NOMO-1 treated with DMSO at 0.1 percent for 48 hours (cell line): Measurements from ENCODE around the gene TAF6.

ENCODE experiments used
- DNase-seq: peaks from one replicate; lab custom pipeline; 2025; ENCODE audit not compliant: unreplicated experiment; lab: John Stamatoyannopoulos, UW

The TAF6 gene

GRCh38 chr7:100098913-100099312, 20.2 kb downstream of the TAF6 start:
- DNase-seq = no peak

DNA sequence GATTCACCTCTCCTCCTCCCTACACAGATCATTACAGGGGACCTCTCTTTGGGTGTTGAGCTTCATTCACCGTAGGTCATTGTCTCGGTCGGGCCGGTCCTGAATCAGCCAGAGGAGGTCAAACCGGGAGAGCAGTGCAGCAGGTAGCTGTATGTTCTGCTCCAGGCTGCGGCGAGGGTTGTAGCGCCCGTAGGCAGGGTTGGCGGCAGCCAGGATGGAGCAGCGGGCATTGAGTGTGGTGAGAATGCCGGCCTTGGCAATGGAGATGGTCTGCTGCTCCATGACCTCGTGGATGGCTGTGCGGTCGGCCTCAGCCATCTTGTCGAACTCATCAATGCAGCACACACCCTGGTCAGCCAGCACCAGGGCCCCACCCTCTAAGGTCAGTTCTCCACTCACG, 23.5 kb downstream of the TAF6 start:
- DNase-seq = no peak

DNA sequence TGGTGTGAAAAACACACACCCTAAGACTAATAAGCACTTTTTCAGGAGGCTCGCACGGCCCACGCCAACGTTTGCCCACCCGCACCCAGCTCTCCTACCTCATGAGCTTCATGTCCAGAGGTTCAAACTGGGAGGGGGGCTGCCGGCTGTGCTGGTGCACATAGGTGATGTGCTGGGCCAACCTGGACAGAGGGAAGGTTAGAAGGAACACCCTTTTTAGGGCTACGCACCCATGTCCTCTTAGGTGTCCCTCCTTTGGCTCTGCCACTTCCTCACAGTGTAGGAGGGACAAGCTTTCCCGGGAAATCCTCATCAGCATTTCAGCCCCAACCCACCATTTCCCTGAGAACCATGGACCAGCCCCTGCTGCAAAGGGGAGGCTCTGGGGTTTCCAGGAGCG, 23.9 kb downstream of the TAF6 start:
- DNase-seq = no peak

- DNase-seq = no peak
Observed at GRCh38 chr7:100093925-100094486, 25.2 kb downstream of the TAF6 start.

DNA sequence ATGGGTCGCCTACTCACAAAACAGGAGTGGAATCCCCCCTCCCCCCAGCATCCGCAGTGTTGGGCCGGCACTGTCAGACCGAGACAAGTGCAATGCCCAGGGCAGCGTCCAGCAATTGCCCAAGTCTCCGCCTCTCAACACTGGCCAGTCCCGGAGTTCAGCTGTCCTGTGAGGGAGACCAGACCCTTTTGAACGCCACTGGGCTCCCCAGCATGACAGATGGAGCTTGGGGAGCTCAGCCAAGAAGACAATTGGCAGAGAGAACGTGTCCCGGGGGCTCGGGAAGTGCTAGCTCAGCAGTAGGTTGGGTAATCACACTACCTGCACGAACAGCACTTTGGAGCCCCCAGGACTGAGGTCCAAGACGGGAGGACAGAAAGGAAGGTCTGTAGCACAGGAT, 25.7 kb downstream of the TAF6 start:
- no peak for DNase-seq

DNA sequence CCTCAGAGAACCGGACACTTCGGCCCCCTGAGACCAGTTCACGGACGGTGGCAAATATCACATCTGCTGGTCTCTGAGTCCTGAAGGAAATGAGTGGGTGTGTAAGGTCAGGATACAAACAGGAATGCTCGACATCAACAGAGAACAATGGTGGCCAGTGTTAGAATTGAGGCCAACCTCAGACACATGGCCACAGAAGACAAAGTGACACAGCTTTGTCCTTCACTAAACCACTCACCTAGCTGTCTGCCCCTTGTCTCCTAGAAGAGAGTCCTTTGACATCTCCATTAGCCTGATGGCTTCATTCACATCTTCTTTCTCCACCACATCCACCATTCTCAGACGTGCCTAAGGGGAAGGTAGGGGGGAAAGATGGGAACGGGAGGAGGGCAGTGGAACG, 26.1 kb downstream of the TAF6 start:
- DNase-seq = no peak

DNA sequence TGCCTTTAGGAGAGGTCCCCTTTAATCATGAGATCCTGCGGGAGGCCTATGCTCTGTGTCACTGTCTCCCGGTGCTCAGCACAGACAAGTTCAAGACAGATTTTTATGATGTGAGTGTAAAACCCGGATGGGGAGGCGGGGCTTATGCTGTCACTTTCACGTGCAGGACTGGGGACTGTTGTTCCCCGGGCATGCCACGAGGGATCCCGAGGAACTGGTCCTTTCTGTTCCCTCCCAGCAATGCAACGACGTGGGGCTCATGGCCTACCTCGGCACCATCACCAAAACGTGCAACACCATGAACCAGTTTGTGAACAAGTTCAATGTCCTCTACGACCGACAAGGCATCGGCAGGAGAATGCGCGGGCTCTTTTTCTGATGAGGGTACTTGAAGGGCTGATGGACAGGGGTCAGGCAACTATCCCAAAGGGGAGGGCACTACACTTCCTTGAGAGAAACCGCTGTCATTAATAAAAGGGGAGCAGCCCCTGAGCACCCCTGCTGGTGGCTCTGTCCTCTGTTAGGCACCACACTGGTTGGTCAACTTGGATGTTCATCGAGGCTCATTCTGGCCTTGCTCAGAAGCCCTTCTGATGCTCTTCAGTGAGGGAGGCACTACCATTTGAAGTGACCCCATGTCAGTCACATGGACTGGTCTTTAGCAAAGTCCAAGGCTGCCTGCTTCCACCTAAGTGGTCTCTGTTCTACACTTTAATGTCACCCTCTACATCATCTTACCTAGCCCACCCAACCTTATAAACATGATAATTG, 27.6 kb downstream of the TAF6 start:
- DNase-seq = no peak

DNA sequence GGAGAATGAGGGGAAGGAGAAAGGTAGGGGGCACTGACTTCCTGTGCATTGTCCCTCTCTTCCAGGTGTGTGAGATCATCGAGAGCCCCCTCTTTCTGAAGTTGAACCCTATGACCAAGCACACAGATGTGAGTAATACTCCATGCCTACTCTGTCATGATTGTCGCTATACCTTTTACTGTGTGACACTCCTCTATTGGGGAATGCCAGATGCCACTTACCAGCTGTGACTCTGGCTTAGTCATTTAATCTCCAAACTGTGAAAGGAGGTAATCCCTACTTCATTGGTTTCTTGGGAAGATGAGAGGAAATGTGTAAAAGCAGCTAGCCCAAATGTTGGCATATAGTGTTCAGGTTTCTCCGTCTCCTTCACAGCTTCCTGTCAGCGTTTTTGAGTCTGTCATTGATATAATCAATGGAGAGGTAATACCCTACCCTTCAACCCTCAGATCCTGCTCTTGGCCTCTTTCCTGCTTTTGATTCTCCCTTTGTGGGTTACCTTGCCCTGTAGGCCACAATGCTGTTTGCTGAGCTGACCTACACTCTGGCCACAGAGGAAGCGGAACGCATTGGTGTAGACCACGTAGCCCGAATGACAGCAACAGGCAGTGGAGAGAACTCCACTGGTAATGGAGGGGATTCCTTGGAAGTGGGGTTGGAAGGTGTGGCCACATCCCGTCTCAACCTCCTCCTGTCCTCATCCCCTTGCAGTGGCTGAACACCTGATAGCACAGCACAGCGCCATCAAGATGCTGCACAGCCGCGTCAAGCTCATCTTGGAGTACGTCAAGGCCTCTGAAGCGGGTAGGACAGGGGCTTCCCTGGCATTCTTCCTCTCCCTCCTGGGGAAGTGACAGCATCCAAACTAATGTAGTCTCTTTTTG, 28.4 kb downstream of the TAF6 start:
- no peak for DNase-seq

GRCh38 chr7:100089458-100090196, 29.5 kb downstream of the TAF6 start:
- DNase-seq = no peak

DNA sequence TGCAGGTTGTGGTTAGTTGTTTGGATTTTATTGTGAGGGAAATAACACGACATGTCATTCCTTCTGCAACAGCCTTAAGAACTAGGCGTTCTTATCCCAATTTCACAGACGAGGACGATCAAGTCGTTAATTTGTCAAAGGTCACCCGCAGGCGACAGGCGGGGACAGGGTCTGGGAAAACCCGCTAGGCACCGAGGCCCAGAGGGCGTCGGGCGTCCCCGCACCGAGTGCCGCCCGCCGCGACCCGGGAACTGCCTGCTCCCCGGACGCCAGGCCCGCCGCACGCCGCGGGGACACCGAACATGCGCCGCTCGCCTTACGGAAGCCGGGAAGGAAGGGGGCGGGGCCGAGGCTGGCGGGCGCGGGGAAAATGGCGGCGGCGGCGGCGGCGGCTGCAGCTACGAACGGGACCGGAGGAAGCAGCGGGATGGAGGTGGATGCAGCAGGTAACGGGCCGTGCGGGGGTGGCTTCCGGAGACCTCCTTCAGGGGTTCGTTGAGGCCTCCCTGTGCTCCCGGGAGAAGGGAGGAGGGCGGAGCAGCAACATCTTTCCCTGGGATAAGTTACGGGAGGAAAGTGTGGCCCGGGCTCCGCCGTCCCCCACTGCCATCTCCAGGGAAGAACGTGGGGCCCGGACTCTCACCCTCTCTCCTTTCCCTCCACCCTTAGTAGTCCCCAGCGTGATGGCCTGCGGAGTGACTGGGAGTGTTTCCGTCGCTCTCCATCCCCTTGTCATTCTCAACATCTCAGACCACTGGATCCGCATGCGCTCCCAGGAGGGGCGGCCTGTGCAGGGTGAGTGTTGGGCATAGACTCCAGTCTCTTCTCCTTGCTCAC, 30.3 kb downstream of the TAF6 start, which contains the start of gene COPS6:
TSS of gene COPS6 (plus strand) at position 349 of the 837 bp plus-strand sequence. CDS start at position 371, 22 bp downstream.
- DNase-seq = peak; percentile 70

DNA sequence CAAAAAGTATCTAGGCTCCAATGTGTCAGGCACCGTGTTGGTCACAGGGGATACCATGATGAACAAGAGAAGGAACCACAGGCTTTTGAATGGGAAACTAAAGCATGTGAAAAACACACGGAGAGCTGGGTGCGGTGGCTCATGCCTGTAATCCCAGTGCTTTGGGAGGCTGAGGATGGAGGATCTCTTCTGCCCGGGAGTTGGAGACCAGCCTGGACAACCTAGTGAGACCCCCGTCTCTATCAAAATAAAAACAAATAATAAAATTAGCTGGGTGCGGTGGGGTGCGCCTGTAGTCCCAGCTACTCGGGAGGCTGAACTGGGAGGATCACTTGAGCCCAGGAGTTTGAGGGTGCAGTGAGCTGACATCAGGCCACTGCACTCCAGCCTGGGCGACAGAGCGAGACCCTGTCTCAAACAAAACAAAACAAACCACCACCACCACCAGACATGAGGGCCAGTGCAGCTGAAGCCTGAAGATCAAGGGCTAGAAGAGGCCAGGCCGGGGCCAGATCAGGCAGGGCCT, 31.0 kb downstream of the TAF6 start:
- DNase-seq = no peak

DNA sequence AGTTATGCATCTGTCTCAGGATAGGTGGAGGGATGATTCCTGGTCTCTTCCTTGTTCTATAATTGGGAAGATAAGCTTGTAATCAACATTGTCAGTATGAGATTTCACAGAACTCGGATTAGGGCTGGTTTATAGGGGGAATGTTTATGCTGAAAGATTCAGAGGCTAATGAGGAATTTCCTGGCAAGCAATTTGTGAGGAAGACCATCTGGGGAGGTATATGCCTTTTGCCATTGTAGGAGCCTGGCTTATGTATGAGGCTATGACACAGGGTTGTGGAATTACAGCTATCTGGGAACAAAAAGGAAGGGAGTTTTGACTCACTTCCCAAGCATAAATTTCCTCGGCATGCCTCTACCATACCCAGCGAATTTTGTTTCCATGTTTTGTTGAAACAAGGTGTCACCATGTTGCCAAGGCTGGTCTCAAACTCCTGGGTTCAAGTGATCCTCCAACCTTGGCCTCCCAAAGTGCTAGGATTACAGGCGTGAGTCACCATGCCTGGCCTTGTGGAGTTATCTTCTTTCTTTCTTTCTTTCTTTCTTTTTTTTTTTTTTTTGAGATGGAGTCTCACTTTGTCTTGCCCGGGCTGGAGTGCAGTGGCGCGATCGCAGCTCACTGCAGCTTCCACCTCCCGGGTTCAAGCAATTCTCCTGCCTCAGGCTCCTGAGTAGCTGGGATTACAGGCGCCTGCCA, 32.0 kb downstream of the TAF6 start:
- DNase-seq = no peak

DNA sequence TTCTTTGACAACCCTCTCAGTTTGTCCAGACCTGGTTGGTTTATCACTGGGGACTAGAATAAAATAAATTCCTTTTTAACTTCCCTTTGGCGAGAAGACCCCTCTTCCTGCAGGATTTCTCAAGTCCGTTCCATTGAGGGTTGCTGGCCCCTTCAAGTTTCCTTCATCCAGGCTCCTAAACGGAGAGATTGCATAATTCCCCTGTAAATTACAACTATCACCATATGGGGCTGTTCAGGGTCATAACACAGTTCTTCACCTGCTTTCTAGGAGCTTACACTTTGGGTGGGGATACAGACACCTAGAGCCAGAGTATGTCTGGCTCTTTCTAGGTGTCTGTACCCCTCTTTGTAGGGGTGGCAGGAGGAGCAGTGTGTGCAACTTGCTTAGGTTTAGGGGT, 33.6 kb downstream of the TAF6 start:
- peak; percentile 23 for DNase-seq

DNA sequence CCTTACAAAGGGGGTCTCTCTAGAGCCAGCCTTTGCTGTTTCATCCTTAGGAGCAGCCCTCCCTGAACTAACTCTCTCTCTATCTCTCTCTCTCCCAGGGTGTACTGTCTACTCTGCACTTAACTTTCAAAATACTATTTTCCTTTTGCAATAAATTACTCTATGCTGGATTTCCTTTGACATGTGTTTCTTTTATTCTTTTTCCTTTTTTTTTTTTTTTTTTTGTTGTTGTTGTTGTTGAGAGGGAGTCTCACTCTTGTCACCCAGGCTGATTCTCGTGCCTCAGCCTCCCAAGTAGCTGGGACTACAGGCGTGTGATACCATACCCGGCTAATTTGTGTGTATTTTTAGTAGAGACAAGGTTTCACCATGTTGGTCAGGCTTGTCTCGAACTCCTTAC, 36.2 kb downstream of the TAF6 start:
- no peak for DNase-seq

DNA sequence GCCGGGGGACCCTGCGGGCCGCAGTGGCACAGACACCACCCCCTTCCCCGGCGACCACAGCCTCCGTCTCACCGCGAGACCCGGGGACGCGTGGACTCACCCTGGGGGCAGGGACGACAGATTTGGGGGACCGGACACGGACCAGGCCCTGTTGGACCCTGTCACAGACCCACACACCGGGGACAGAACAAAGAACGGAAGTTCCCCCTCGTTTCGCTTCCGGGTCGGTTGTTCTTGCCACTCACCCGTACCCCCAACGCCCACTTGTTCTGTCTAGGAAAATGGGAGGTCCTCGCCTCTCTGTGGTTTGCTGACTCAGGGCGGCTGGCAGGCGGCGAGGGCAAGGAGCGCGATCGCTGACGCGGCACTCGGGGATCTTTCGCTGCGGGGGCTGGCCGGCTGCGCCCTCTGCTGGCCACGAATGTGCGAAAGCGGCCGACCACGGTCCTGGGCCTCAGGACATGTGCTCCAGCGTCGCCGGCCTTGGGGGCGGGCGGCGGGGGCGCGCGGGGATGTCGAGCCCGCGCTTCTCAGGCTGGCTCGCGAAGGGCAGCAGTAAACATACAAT, 37.5 kb downstream of the TAF6 start, which contains the start of gene ZNF3:
TSS of gene ZNF3 (minus strand) at position 189 of the 568 bp plus-strand sequence. CDS start 4,366 bp downstream, outside the sequence.
- DNase-seq = peak; percentile 100

GRCh38 chr7:100080907-100081534, 38.1 kb downstream of the TAF6 start:
- DNase-seq = no peak

GRCh38 chr7:100079024-100079560, 40.1 kb downstream of the TAF6 start:
- DNase-seq = no peak

DNA sequence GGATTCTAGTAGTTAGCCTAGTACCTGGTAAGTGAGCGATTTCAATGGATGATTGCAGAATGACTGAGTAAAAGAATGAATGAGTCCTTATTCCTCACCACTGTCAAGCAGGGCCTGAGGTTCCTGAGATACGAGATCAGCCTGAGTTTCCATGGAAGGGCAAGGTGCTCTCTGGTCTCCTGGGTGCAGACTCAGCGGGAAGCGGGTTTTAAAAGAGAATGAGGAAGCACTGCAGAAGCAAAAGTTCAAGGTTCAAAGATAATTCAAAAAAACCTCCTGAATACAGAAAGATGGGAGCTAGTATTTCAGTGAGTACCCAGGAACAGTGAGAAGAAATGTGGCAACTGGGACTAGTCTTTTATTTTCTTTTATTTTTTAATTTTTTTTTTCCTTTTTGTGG, 42.0 kb downstream of the TAF6 start:
- DNase-seq = no peak
